ENCODE measurements around the gene ZNF202.
A peak's percentile ranks its signal among the peaks of the same experiment; 100 is the strongest.
"Not testable (repeated sequence)": the region's sequence is repeated elsewhere in the genome, so short reads cannot be mapped to it uniquely, and the experiment has no call there.

Gene ZNF202

GRCh38 chr11:123741159-123742030 lies at the start of gene ZNF202:
ZNF202 (minus strand) TSS chr11:123741660; CDS start chr11:123730888, 10,772 bp downstream.
- peak; percentile 94 for DNase-seq

GRCh38 chr11:123783536-123783935 lies 42.1 kb upstream of the ZNF202 start:
- DNase-seq: no peak

GRCh38 chr11:123778511-123778910 lies 37.1 kb upstream of the ZNF202 start:
- no peak for DNase-seq

- no peak for DNase-seq
Measured at GRCh38 chr11:123775715-123776549, 34.5 kb upstream of the ZNF202 start.

GRCh38 chr11:123775289-123775688 lies 33.8 kb upstream of the ZNF202 start:
- DNase-seq: no peak

- DNase-seq: no peak
Measured at GRCh38 chr11:123773959-123774358, 32.5 kb upstream of the ZNF202 start.

- DNase-seq: no peak
Measured at GRCh38 chr11:123773026-123773425, 31.6 kb upstream of the ZNF202 start.

GRCh38 chr11:123771664-123772063 lies 30.2 kb upstream of the ZNF202 start:
- no peak for DNase-seq

- DNase-seq: no peak
Measured at GRCh38 chr11:123770712-123771111, 29.3 kb upstream of the ZNF202 start.

GRCh38 chr11:123765601-123766000 lies 24.1 kb upstream of the ZNF202 start:
- no peak for DNase-seq

- no peak for DNase-seq
Measured at GRCh38 chr11:123762422-123762821, 21.0 kb upstream of the ZNF202 start.

GRCh38 chr11:123760894-123761293 lies 19.4 kb upstream of the ZNF202 start:
- no peak for DNase-seq

- no peak for DNase-seq
Measured at GRCh38 chr11:123757976-123758375, 16.5 kb upstream of the ZNF202 start.

GRCh38 chr11:123755813-123756212 lies 14.4 kb upstream of the ZNF202 start:
- DNase-seq: no peak

- DNase-seq: no peak
Measured at GRCh38 chr11:123755344-123755743, 13.9 kb upstream of the ZNF202 start.

GRCh38 chr11:123754101-123754568 lies 12.7 kb upstream of the ZNF202 start, which contains the start of gene OR6X1:
OR6X1 (minus strand) TSS chr11:123754518; CDS start chr11:123754518, 0 bp downstream.
- DNase-seq: no peak

GRCh38 chr11:123753110-123753509 lies 11.7 kb upstream of the ZNF202 start:
- no peak for DNase-seq

GRCh38 chr11:123751781-123752180 lies 10.3 kb upstream of the ZNF202 start:
- DNase-seq: no peak

GRCh38 chr11:123748349-123748748 lies 6.9 kb upstream of the ZNF202 start:
- not testable (repeated sequence) for DNase-seq

- no peak for DNase-seq
Measured at GRCh38 chr11:123745764-123746451, 4.4 kb upstream of the ZNF202 start.

GRCh38 chr11:123742724-123743120 lies 1.3 kb upstream of the ZNF202 start:
- no peak for DNase-seq

GRCh38 chr11:123742031-123742723 lies 717 bp upstream of the ZNF202 start:
- no peak for DNase-seq
